Measurements from ENCODE around the gene GABRR2. TPM values are rescaled to one million over a fixed set of nuclear protein-coding genes. Genes with fewer than 3 reads are reported as not detected.

Gene GABRR2
- total RNA-seq, 1 donor: not detected

DNA sequence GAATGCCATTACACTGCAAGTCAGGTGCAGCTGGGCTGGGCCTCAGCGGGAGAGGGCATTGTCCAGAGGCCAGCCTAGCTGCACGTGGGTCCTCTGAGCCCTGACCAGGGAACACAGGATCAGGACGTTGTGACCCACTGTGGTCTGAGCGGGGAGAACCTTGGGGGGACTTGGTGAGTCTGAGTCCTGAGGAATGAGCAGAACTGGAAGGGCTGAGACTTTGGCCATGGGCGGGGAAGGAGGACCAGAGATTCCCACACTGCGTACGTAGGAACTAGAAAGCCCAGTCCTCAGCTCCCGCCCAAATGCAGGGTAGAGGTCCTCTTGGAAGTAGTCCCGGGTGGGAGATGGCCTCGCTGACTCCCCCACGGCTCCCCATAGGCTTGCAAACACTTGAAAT, 42.5 kb downstream of the GABRR2 start:
- no peak for TF ChIP-seq CTCF (IDR thresholded peaks at IDR 0.05; ENCODE audit: extremely low read depth, low read depth, low read length)

DNA sequence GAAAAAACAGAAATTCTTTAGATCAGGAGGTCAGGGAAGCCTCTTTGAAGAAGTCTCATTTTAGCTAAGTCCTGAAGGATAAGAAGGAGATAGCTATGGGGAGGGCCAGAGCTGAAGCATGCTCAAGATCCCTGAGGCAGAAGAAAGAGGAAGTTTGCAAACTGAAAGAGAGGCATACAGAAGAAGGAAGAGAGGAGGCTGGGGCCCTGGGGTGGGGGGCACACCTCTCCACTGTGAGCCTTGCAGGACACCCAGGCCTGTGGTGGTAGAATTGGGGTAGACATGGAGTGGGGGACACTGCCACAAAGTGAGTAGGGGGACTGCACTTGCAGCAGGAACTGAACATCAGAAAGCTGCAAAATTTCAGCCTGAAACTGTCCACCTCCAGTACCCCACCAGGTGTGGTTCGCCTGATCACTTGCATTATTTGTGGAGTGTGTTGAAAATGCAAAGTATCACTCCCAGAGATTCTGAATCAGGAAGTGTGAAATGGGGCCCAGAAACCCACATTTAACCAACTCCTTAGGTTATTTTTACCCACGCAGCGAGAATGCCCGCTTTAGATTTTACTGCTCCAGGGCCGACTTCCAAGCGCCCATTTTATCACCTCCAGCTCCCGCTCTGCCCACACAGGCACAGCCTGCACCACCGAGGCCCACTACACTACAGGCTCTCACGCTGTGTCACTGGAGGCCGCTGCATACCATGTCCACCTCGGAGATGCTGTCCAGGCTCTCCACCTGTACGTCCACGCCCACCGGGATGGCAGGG, 44.0 kb downstream of the GABRR2 start:
- Histone ChIP-seq H2AFZ (ENCODE audit: low read length) (no peak overlapping the region), H3K9me3 (ENCODE audit: low read depth, low read length) (no peaks in the 10 kb centered on the region), H3K27ac (ENCODE audit: low read depth, low read length) (no peak overlapping the region), H3K4me3 (ENCODE audit: insufficient read depth, low read length) (no peak overlapping the region), H4K20me1 (ENCODE audit: insufficient read depth, low read length) (no peaks in the 10 kb centered on the region), H3K4me1 (ENCODE audit: insufficient read depth, low read length) (no peaks in the 10 kb centered on the region), H3K36me3 (ENCODE audit: insufficient read depth, low read length) (no peaks in the 10 kb centered on the region), H3K4me2 (ENCODE audit: insufficient read depth, low read length) (no peak overlapping the region), H3K27me3 (ENCODE audit: insufficient read depth, low read length) (no peaks in the 10 kb centered on the region), H3K79me2 (ENCODE audit: insufficient read depth, low read length) (no peaks in the 10 kb centered on the region)
- no peak for DNase-seq (ENCODE audit: insufficient read length, low spot score, missing footprints)
- no peak for TF ChIP-seq CTCF (IDR thresholded peaks at IDR 0.05; ENCODE audit: extremely low read depth, low read depth, low read length)

More for the DNA sequence above, 42.5 kb downstream of the GABRR2 start:
- Histone ChIP-seq H3K4me1 (ENCODE audit: insufficient read depth, low read length) (no peaks in the 10 kb centered on the region), H3K27me3 (ENCODE audit: insufficient read depth, low read length) (no peaks in the 10 kb centered on the region), H3K4me3 (ENCODE audit: insufficient read depth, low read length) (no peak overlapping the region), H3K79me2 (ENCODE audit: insufficient read depth, low read length) (no peaks in the 10 kb centered on the region), H3K4me2 (ENCODE audit: insufficient read depth, low read length) (no peak overlapping the region), H3K36me3 (ENCODE audit: insufficient read depth, low read length) (no peaks in the 10 kb centered on the region), H3K9me3 (ENCODE audit: low read depth, low read length) (no peaks in the 10 kb centered on the region), H3K27ac (ENCODE audit: low read depth, low read length) (no peak overlapping the region), H2AFZ (ENCODE audit: low read length) (no peak overlapping the region), H4K20me1 (ENCODE audit: insufficient read depth, low read length) (no peaks in the 10 kb centered on the region)
- peak; percentile 51 for DNase-seq (ENCODE audit: insufficient read length, low spot score, missing footprints)

- Histone ChIP-seq H2AFZ (ENCODE audit: low read length) (no peak overlapping the region), H3K4me3 (ENCODE audit: insufficient read depth, low read length) (no peak overlapping the region), H3K36me3 (ENCODE audit: insufficient read depth, low read length) (no peaks in the 10 kb centered on the region), H3K27me3 (ENCODE audit: insufficient read depth, low read length) (no peaks in the 10 kb centered on the region), H3K9me3 (ENCODE audit: low read depth, low read length) (no peaks in the 10 kb centered on the region), H4K20me1 (ENCODE audit: insufficient read depth, low read length) (no peaks in the 10 kb centered on the region), H3K4me2 (ENCODE audit: insufficient read depth, low read length) (no peak overlapping the region), H3K79me2 (ENCODE audit: insufficient read depth, low read length) (no peaks in the 10 kb centered on the region), H3K27ac (ENCODE audit: low read depth, low read length) (no peak overlapping the region), H3K4me1 (ENCODE audit: insufficient read depth, low read length) (no peaks in the 10 kb centered on the region)
- DNase-seq (ENCODE audit: insufficient read length, low spot score, missing footprints): no peak
- no peak for TF ChIP-seq CTCF (IDR thresholded peaks at IDR 0.05; ENCODE audit: extremely low read depth, low read depth, low read length)
Observed at GRCh38 chr6:89269981-89270380, 45.1 kb downstream of the GABRR2 start.

DNA sequence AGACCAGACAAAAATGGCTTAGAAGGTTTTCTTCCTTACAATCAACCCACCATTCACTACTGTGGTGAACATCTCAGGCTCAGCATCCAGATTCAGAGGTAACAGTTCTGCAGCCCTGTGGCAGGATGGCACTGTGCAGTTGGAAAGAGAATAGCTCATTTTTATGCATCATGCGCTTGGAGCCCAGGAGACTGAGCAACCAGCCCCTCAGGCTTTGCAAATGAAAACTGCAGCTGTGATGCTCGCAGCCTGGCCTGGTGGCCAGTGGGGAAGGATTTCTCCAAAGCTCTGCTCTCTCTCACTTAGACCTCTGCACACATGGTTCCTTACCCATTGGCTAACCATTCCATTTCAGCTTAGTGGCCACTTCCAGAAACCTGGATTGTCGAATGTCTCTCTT, 45.8 kb downstream of the GABRR2 start:
- no peak overlapping the region for H3K27ac ChIP-seq (ENCODE audit: low read depth, low read length)
- H3K4me1 ChIP-seq (ENCODE audit: insufficient read depth, low read length): no peaks in the 10 kb centered on the region
- no peaks in the 10 kb centered on the region for H4K20me1 ChIP-seq (ENCODE audit: insufficient read depth, low read length)
- H3K4me3 ChIP-seq (ENCODE audit: insufficient read depth, low read length): no peak overlapping the region
- no peak overlapping the region for H3K4me2 ChIP-seq (ENCODE audit: insufficient read depth, low read length)
- H2AFZ ChIP-seq (ENCODE audit: low read length): no peak overlapping the region
- no peaks in the 10 kb centered on the region for H3K79me2 ChIP-seq (ENCODE audit: insufficient read depth, low read length)
- no peak for TF ChIP-seq CTCF (IDR thresholded peaks at IDR 0.05; ENCODE audit: extremely low read depth, low read depth, low read length)
- H3K27me3 ChIP-seq (ENCODE audit: insufficient read depth, low read length): no peaks in the 10 kb centered on the region
- no peaks in the 10 kb centered on the region for H3K9me3 ChIP-seq (ENCODE audit: low read depth, low read length)
- no peaks in the 10 kb centered on the region for H3K36me3 ChIP-seq (ENCODE audit: insufficient read depth, low read length)
- peak; percentile 29 for DNase-seq (ENCODE audit: insufficient read length, low spot score, missing footprints)
